Measurements from ENCODE around the gene TAF9B. TPM values are rescaled to one million over a fixed set of nuclear protein-coding genes. Genes with fewer than 3 reads are reported as not detected.
A peak's percentile ranks its signal among the peaks of the same experiment; 100 is the strongest.

TAF9B gene
- total and polyA plus RNA-seq, 2 experiments from 2014 or later, result 9.2 to 12.2 TPM

- Histone ChIP-seq H3K79me2 (ENCODE audit: insufficient read depth) (peaks cover 99% of the 10 kb centered on the region), H3K27ac (no peak overlapping the region), H3K9ac (no peak overlapping the region), H4K20me1 (ENCODE audit: insufficient read depth) (peaks cover 50% of the 10 kb centered on the region), H3K27me3 (replicated peaks; ENCODE audit: insufficient read depth) (no peaks in the 10 kb centered on the region), H3K36me3 (ENCODE audit: low read depth) (peaks cover 41% of the 10 kb centered on the region), H3K4me1 (ENCODE audit: insufficient read depth) (peaks cover 8% of the 10 kb centered on the region; the same call in 1 of the 2 replicates), H3K4me2 (ENCODE audit: unreplicated experiment) (no peak overlapping the region), H3K4me3 (no peak overlapping the region), H3K9me2 (ENCODE audit: insufficient read depth) (no peaks in the 10 kb centered on the region), H3K9me3 (ENCODE audit: low read depth) (no peaks in the 10 kb centered on the region), H2AFZ (no peak overlapping the region), H3F3A (ENCODE audit: insufficient read depth) (peaks cover 7% of the 10 kb centered on the region; the same call in 1 of the 2 replicates)
- in situ Hi-C loops (cut with MboI), result no loop called here
- DNase-seq, result no peak
- 62% methylated on average over 10 of the region's 10 CpGs for WGBS, 2 experiments (ENCODE audit: low coverage in 1 of 2, low lambda C conversion rate in 2 of 2, missing lambda C conversion rate in 2 of 2)
- TF ChIP-seq EZH2 (IDR thresholded peaks at IDR 0.05; ENCODE audit: insufficient read depth, poor library complexity, severe bottlenecking) (no peak), EZH2phosphoT487 (IDR thresholded peaks at IDR 0.05; ENCODE audit: insufficient read depth, low read depth) (no peak)
These were observed 28.1 kb downstream of the TAF9B start for GRCh38 chrX:78111140-78111931.

- in situ Hi-C loops (cut with MboI), result no loop called here
- Histone ChIP-seq H3F3A (ENCODE audit: insufficient read depth) (peaks cover 6% of the 10 kb centered on the region; the same call in 1 of the 2 replicates), H4K20me1 (ENCODE audit: insufficient read depth) (peaks cover 54% of the 10 kb centered on the region), H3K79me2 (ENCODE audit: insufficient read depth) (peaks cover 99% of the 10 kb centered on the region), H3K36me3 (ENCODE audit: low read depth) (peaks cover 33% of the 10 kb centered on the region), H3K27ac (no peak overlapping the region), H2AFZ (no peak overlapping the region), H3K9ac (no peak overlapping the region), H3K9me2 (ENCODE audit: insufficient read depth) (no peaks in the 10 kb centered on the region), H3K4me3 (peak overlapping the region; percentile 98), H3K4me2 (ENCODE audit: unreplicated experiment) (peak overlapping the region; percentile 88), H3K4me1 (ENCODE audit: insufficient read depth) (peaks cover 8% of the 10 kb centered on the region; the same call in 1 of the 2 replicates), H3K9me3 (ENCODE audit: low read depth) (no peaks in the 10 kb centered on the region), H3K27me3 (replicated peaks; ENCODE audit: insufficient read depth) (no peaks in the 10 kb centered on the region)
- WGBS, 2 experiments (ENCODE audit: low coverage in 1 of 2, low lambda C conversion rate in 2 of 2, missing lambda C conversion rate in 2 of 2), result 93 to 98% methylated on average over 2 of the region's 2 CpGs
- no peak for TF ChIP-seq EZH2 (IDR thresholded peaks at IDR 0.05; ENCODE audit: insufficient read depth, poor library complexity, severe bottlenecking)
- no peak for TF ChIP-seq EZH2phosphoT487 (IDR thresholded peaks at IDR 0.05; ENCODE audit: insufficient read depth, low read depth)
- DNase-seq, result no peak
These were observed 30.0 kb downstream of the TAF9B start for GRCh38 chrX:78109458-78109857.

GRCh38 chrX:78106651-78106986, 32.8 kb downstream of the TAF9B start:
- Histone ChIP-seq H4K20me1 (ENCODE audit: insufficient read depth) (peaks cover 39% of the 10 kb centered on the region), H3K79me2 (ENCODE audit: insufficient read depth) (peaks cover 74% of the 10 kb centered on the region)

GRCh38 chrX:78105944-78106650, 33.4 kb downstream of the TAF9B start:
- no peak overlapping the region for H3K27ac ChIP-seq
- in situ Hi-C loops (cut with MboI), result no loop called here
- no peaks in the 10 kb centered on the region for H3K9me3 ChIP-seq (ENCODE audit: low read depth)
- WGBS, 2 experiments (ENCODE audit: low coverage in 1 of 2, low lambda C conversion rate in 2 of 2, missing lambda C conversion rate in 2 of 2), result 66 to 71% methylated on average over 9 to 11 of the region's 11 CpGs
- peak overlapping the region; percentile 99 for H3K9ac ChIP-seq
- TF ChIP-seq EZH2 (IDR thresholded peaks at IDR 0.05; ENCODE audit: insufficient read depth, poor library complexity, severe bottlenecking) (no peak), EZH2phosphoT487 (IDR thresholded peaks at IDR 0.05; ENCODE audit: insufficient read depth, low read depth) (no peak)
- H3K4me3 ChIP-seq, result peak overlapping the region; percentile 98
- no peaks in the 10 kb centered on the region for H3K27me3 ChIP-seq (replicated peaks; ENCODE audit: insufficient read depth)
- H4K20me1 ChIP-seq (ENCODE audit: insufficient read depth), result peaks cover 39% of the 10 kb centered on the region
- H3K9me2 ChIP-seq (ENCODE audit: insufficient read depth), result no peaks in the 10 kb centered on the region
- H2AFZ ChIP-seq, result no peak overlapping the region
- peaks cover 6% of the 10 kb centered on the region for H3F3A ChIP-seq (ENCODE audit: insufficient read depth)
- H3K79me2 ChIP-seq (ENCODE audit: insufficient read depth), result peaks cover 69% of the 10 kb centered on the region
- peak; percentile 26 for DNase-seq
- peaks cover 13% of the 10 kb centered on the region; the same call in 1 of the 2 replicates for H3K4me1 ChIP-seq (ENCODE audit: insufficient read depth)
- H3K36me3 ChIP-seq (ENCODE audit: low read depth), result peaks cover 8% of the 10 kb centered on the region; the same call in 1 of the 2 replicates
- peak overlapping the region; percentile 88 for H3K4me2 ChIP-seq (ENCODE audit: unreplicated experiment)

More at GRCh38 chrX:78106651-78106986, 32.8 kb downstream of the TAF9B start:
- no peak for TF ChIP-seq EZH2 (IDR thresholded peaks at IDR 0.05; ENCODE audit: insufficient read depth, poor library complexity, severe bottlenecking)
- TF ChIP-seq EZH2phosphoT487 (IDR thresholded peaks at IDR 0.05; ENCODE audit: insufficient read depth, low read depth), result no peak
- no peaks in the 10 kb centered on the region for H3K27me3 ChIP-seq (replicated peaks; ENCODE audit: insufficient read depth)
- H3K4me1 ChIP-seq (ENCODE audit: insufficient read depth), result peaks cover 13% of the 10 kb centered on the region; the same call in 1 of the 2 replicates
- in situ Hi-C loops (cut with MboI), result no loop called here
- H3K9me3 ChIP-seq (ENCODE audit: low read depth), result no peaks in the 10 kb centered on the region
- H3K27ac ChIP-seq, result no peak overlapping the region
- peak overlapping the region; percentile 98 for H3K4me3 ChIP-seq
- H3K36me3 ChIP-seq (ENCODE audit: low read depth), result peaks cover 13% of the 10 kb centered on the region
- peak overlapping the region; percentile 88 for H3K4me2 ChIP-seq (ENCODE audit: unreplicated experiment)
- no peaks in the 10 kb centered on the region for H3K9me2 ChIP-seq (ENCODE audit: insufficient read depth)
- H2AFZ ChIP-seq, result no peak overlapping the region
- H3K9ac ChIP-seq, result no peak overlapping the region
- 93 to 100% methylated on average over 1 of the region's 1 CpG for whole genome bisulfite sequencing, 2 experiments (ENCODE audit: low coverage in 1 of 2, low lambda C conversion rate in 2 of 2, missing lambda C conversion rate in 2 of 2)
- H3F3A ChIP-seq (ENCODE audit: insufficient read depth), result peaks cover 6% of the 10 kb centered on the region
- DNase-seq, result no peak
